MM.1S (cell line): ENCODE data around the gene DNAJC3.

ENCODE experiments used
- CTCF ChIP-seq: fragments of 300-600 bp; sonication (generic); IDR thresholded peaks from 2 replicates; pipeline ENCODE4 v1.5.1; 2016; ENCODE audit warnings: antibody characterized with exemption, low read length, mixed read lengths
- EZH2 ChIP-seq: fragments of 300-600 bp; sonication (generic); optimal IDR thresholded peaks from 2 replicates; pipeline ENCODE3; 2017; ENCODE audit warnings: low read depth, mild to moderate bottlenecking, antibody characterized with exemption, low read length, mixed read lengths
- EZH2phosphoT487 ChIP-seq: fragments of 300-600 bp; sonication (generic); IDR thresholded peaks from 2 replicates; pipeline ENCODE4 v1.6.1; 2018; ENCODE audit warnings: antibody characterized with exemption, low read length

GRCh38 chr13:95684418-95684817 lies 7.5 kb downstream of the DNAJC3 start:
- TF ChIP-seq EZH2phosphoT487 (no peak), CTCF (no peak), EZH2 (no peak)
